22Rv1 (cell line): Measurements from ENCODE around the gene VWA1.

Experiments used
- ZFX ChIP-seq: fragments of 450-650 bp; IDR thresholded peaks from 2 replicates; pipeline ENCODE4 v1.6.1; 2017; ENCODE audit warnings: antibody characterized with exemption, borderline replicate concordance
- TF ChIP-seq, protein P1 (sequence below): fragments of 450-650 bp; IDR thresholded peaks from 2 replicates; pipeline ENCODE4 v1.5.1; 2017; ENCODE audit warnings: mild to moderate bottlenecking

DNA sequence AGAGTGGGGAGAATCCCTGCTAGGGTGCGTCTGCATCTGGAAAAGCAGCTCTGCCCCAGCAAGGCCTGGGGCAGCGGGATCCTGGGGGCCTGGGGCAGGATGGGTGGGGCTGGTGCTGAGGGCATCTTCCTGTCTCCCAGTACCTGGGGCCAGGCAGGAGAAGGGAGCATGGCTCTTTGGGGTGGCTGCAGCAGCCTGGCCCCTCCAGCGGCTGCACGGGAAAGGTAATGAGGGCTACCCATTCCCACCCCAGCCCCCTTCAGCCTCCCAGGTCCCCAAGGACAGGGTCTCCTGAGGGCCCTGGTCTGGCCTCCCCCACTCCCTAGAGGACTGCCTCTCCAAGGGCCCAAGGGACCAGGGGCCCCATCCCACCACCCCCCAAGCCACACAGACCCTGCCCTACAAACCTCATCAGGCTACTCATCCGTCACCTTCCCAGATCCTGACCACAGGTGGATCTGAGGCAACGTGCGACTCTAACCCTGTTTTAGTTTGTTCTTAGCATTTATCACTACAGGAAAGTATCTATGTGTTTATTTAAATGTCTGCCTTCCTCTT lies 13.5 kb upstream of the VWA1 start:
- TF ChIP-seq, protein P1, sequence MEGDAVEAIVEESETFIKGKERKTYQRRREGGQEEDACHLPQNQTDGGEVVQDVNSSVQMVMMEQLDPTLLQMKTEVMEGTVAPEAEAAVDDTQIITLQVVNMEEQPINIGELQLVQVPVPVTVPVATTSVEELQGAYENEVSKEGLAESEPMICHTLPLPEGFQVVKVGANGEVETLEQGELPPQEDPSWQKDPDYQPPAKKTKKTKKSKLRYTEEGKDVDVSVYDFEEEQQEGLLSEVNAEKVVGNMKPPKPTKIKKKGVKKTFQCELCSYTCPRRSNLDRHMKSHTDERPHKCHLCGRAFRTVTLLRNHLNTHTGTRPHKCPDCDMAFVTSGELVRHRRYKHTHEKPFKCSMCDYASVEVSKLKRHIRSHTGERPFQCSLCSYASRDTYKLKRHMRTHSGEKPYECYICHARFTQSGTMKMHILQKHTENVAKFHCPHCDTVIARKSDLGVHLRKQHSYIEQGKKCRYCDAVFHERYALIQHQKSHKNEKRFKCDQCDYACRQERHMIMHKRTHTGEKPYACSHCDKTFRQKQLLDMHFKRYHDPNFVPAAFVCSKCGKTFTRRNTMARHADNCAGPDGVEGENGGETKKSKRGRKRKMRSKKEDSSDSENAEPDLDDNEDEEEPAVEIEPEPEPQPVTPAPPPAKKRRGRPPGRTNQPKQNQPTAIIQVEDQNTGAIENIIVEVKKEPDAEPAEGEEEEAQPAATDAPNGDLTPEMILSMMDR, result no peak
- TF ChIP-seq ZFX, result no peak
